ENCODE results near the gene DHRS7B.

DHRS7B gene

GRCh38 chr17:21160401-21160800 lies 33.6 kb downstream of the DHRS7B start:
- no peak for DNase-seq
- H3K27ac Mint-ChIP-seq, result no peak overlapping the region
- H3K27me3 Mint-ChIP-seq (ENCODE audit: low read depth, poor library complexity), result peaks cover 4% of the 10 kb centered on the region
- no peaks in the 10 kb centered on the region for H3K4me1 Mint-ChIP-seq
- peaks cover 13% of the 10 kb centered on the region for H3K36me3 Mint-ChIP-seq (ENCODE audit: low read depth)
- peaks cover 21% of the 10 kb centered on the region for H3K9me3 Mint-ChIP-seq
- TF ChIP-seq CTCF (IDR thresholded peaks at IDR 0.05), result no peak
- no peak overlapping the region for H3K4me3 Mint-ChIP-seq

- Mint-ChIP-seq H3K27me3 (ENCODE audit: low read depth, poor library complexity) (peaks cover 4% of the 10 kb centered on the region), H3K4me1 (no peaks in the 10 kb centered on the region), H3K9me3 (peaks cover 13% of the 10 kb centered on the region), H3K36me3 (ENCODE audit: low read depth) (peaks cover 8% of the 10 kb centered on the region), H3K4me3 (no peak overlapping the region), H3K27ac (no peak overlapping the region)
- no peak for TF ChIP-seq CTCF (IDR thresholded peaks at IDR 0.05)
- no peak for DNase-seq
These were observed 35.0 kb downstream of the DHRS7B start for GRCh38 chr17:21161498-21162393.

- Mint-ChIP-seq H3K27ac (no peak overlapping the region), H3K4me3 (no peak overlapping the region), H3K27me3 (ENCODE audit: low read depth, poor library complexity) (peaks cover 4% of the 10 kb centered on the region), H3K36me3 (ENCODE audit: low read depth) (peaks cover 8% of the 10 kb centered on the region), H3K4me1 (no peaks in the 10 kb centered on the region), H3K9me3 (peaks cover 7% of the 10 kb centered on the region)
- no peak for DNase-seq
- no peak for TF ChIP-seq CTCF (IDR thresholded peaks at IDR 0.05)
These were observed 35.6 kb downstream of the DHRS7B start for GRCh38 chr17:21162394-21162775.

GRCh38 chr17:21163101-21163500 lies 36.3 kb downstream of the DHRS7B start:
- Mint-ChIP-seq H3K27me3 (ENCODE audit: low read depth, poor library complexity) (peaks cover 4% of the 10 kb centered on the region), H3K4me3 (no peak overlapping the region), H3K27ac (peak overlapping the region; percentile 74), H3K4me1 (no peaks in the 10 kb centered on the region), H3K9me3 (peaks cover 7% of the 10 kb centered on the region), H3K36me3 (ENCODE audit: low read depth) (peaks cover 8% of the 10 kb centered on the region)
- TF ChIP-seq CTCF (IDR thresholded peaks at IDR 0.05), result no peak
- no peak for DNase-seq

GRCh38 chr17:21164216-21164615 lies 37.5 kb downstream of the DHRS7B start:
- no peaks in the 10 kb centered on the region for H3K36me3 Mint-ChIP-seq (ENCODE audit: low read depth)
- no peak for DNase-seq
- TF ChIP-seq CTCF (IDR thresholded peaks at IDR 0.05), result no peak
- no peak overlapping the region for H3K4me3 Mint-ChIP-seq
- H3K9me3 Mint-ChIP-seq, result no peaks in the 10 kb centered on the region
- H3K27ac Mint-ChIP-seq, result no peak overlapping the region
- peaks cover 4% of the 10 kb centered on the region for H3K27me3 Mint-ChIP-seq (ENCODE audit: low read depth, poor library complexity)
- no peaks in the 10 kb centered on the region for H3K4me1 Mint-ChIP-seq

GRCh38 chr17:21164620-21165019 lies 37.9 kb downstream of the DHRS7B start:
- H3K4me1 Mint-ChIP-seq, result no peaks in the 10 kb centered on the region
- peaks cover 4% of the 10 kb centered on the region for H3K27me3 Mint-ChIP-seq (ENCODE audit: low read depth, poor library complexity)
- H3K4me3 Mint-ChIP-seq, result no peak overlapping the region
- H3K9me3 Mint-ChIP-seq, result no peaks in the 10 kb centered on the region
- TF ChIP-seq CTCF (IDR thresholded peaks at IDR 0.05), result no peak
- no peak for DNase-seq
- H3K36me3 Mint-ChIP-seq (ENCODE audit: low read depth), result no peaks in the 10 kb centered on the region
- no peak overlapping the region for H3K27ac Mint-ChIP-seq
